K562 (cell line): Measurements from ENCODE around the gene CHCT1. TPM values are rescaled to one million over a fixed set of nuclear protein-coding genes. Genes with fewer than 3 reads are reported as not detected.
A peak's percentile ranks its signal among the peaks of the same experiment; 100 is the strongest.

Experiments used
- ATAC-seq: fragments of 200-7000 bp; cut with Tn5 transposase; 3 replicates; pipeline ENCODE4 v1.9.1; 2020; ENCODE audit warnings: moderate library complexity
- BruUV-seq: library from RNA; stranded (reverse); fragments of 400-500 nt; replicated peaks from 2 replicates; lab custom pipeline; 2021; lab: Mats Ljungman, UMichigan
- CTCF ChIA-PET: fragments of 300-600 bp; formaldehyde crosslinking; extraction: SDS; loops from one replicate; lab custom pipeline; 2021; ENCODE audit warnings: low intra/inter-chr PET ratio; lab: Yijun Ruan, JAX
- POLR2A ChIA-PET: fragments of 300-600, 350-650 bp; sonication (Branson Sonifier 250); formaldehyde crosslinking; extraction: SDS; loops from one replicate; lab custom pipeline; 2021; ENCODE audit warnings: antibody characterized with exemption, inconsistent platforms; lab: Yijun Ruan, JAX
- DNase-seq, 4 experiments: peaks; one replicate each; pipeline versions ENCODE4 v3.0.0 to v3.0.0-alpha.2; 2011 to 2018; ENCODE audit warnings: low spot score in 3 of 4, mixed read lengths in 3 of 4; ENCODE audit errors: extremely low read depth in 1 of 4
- FAIRE-seq: peaks from 2 replicates; lab custom pipeline; 2011; peaks lifted over from hg19 to GRCh38; lab: Jason Lieb, UNC
- H2AFZ ChIP-seq: 2 replicates; pipeline ENCODE4 v1.6.0; 2011; ENCODE audit warnings: low read depth, low read length, control low read depth, inconsistent platforms
- H3K27ac ChIP-seq: fragments of 200-600 bp; 3 replicates; pipeline ENCODE4 v1.8.0; 2011; ENCODE audit warnings: low read depth, mild to moderate bottlenecking, control low read depth, inconsistent platforms, low read length, moderate library complexity, mixed read lengths; ENCODE audit errors: extremely low read depth
- H3K27me3 ChIP-seq, 2 experiments: fragments of 300-600 bp in 1 of 2; 2 replicates in 1 of 2; 3 replicates in 1 of 2; pipeline versions ENCODE4 v1.6.0 to v1.8.0; 2011; ENCODE audit warnings: inconsistent platforms in 2 of 2, low read length in 2 of 2, mild to moderate bottlenecking in 1 of 2, mixed read lengths in 1 of 2, moderate library complexity in 1 of 2; ENCODE audit not compliant: control insufficient read depth in 2 of 2, insufficient read depth in 2 of 2
- H3K36me3 ChIP-seq: fragments of 300-600 bp; 3 replicates; pipeline ENCODE4 v1.8.0; 2011; ENCODE audit warnings: mild to moderate bottlenecking, low read length, inconsistent platforms; ENCODE audit not compliant: control insufficient read depth, insufficient read depth
- H3K4me1 ChIP-seq, 2 experiments: fragments of 200-600 bp in 1 of 2; replicated peaks in 1 of 2; 2 replicates in 1 of 2; 3 replicates in 1 of 2; pipeline versions ENCODE4 v1.5.1 to v1.8.0; 2011; ENCODE audit warnings: inconsistent platforms in 2 of 2, low read length in 2 of 2, mild to moderate bottlenecking in 1 of 2, mixed read lengths in 1 of 2, moderate library complexity in 1 of 2; ENCODE audit not compliant: control insufficient read depth in 2 of 2, insufficient read depth in 2 of 2
- H3K4me2 ChIP-seq: 2 replicates; pipeline ENCODE4 v1.6.1; 2011; ENCODE audit warnings: low read length, control low read depth, inconsistent platforms, mixed read lengths; ENCODE audit not compliant: insufficient read depth
- H3K4me3 ChIP-seq: fragments of 200-600 bp; sonication (generic), shearing (Covaris generic); 2 replicates; pipeline ENCODE4 v1.5.1; 2016; ENCODE audit warnings: control low read depth, inconsistent platforms
- H3K79me2 ChIP-seq: fragments of 200-600 bp; 3 replicates; pipeline ENCODE4 v1.8.0; 2011; ENCODE audit warnings: low read length, inconsistent platforms; ENCODE audit not compliant: control insufficient read depth, insufficient read depth
- H3K9ac ChIP-seq, 2 experiments: 2 replicates each; pipeline versions ENCODE4 v1.6.0 to v1.6.1; 2011; ENCODE audit warnings: low read depth in 2 of 2, low read length in 2 of 2, control low read depth in 1 of 2, inconsistent platforms in 1 of 2, mild to moderate bottlenecking in 1 of 2, mixed read lengths in 1 of 2; ENCODE audit not compliant: insufficient read depth in 1 of 2
- H3K9me1 ChIP-seq: one replicate; pipeline ENCODE4 v1.6.0; 2011; ENCODE audit warnings: inconsistent platforms, mild to moderate bottlenecking, low read length, moderate library complexity; ENCODE audit not compliant: control insufficient read depth, insufficient read depth
- H3K9me3 ChIP-seq: replicated peaks from 2 replicates; pipeline ENCODE4 v1.5.1; 2011; ENCODE audit warnings: low read depth, low read length, inconsistent platforms; ENCODE audit not compliant: control insufficient read depth, insufficient read depth
- H4K20me1 ChIP-seq: replicated peaks from 2 replicates; pipeline ENCODE4 v1.6.1; 2011; ENCODE audit warnings: low read length, inconsistent platforms, mixed read lengths; ENCODE audit not compliant: control insufficient read depth, insufficient read depth
- ARNT ChIP-seq, 2 experiments: fragments of 450-650 bp; IDR thresholded peaks; 2 replicates each; pipeline ENCODE4 v1.6.1; 2016; ENCODE audit warnings: mild to moderate bottlenecking in 1 of 2
- CREB3L1 ChIP-seq: fragments of 450-650 bp; IDR thresholded peaks from 2 replicates; pipeline ENCODE4 v1.6.1; 2014; ENCODE audit warnings: low read depth, mild to moderate bottlenecking, moderate library complexity, borderline replicate concordance
- NR2C2 ChIP-seq, 2 experiments: fragments of 200-800 bp in 1 of 2; sonication (Bioruptor generic) in 1 of 2; sonication (generic) in 1 of 2; formaldehyde crosslinking in 1 of 2; IDR thresholded peaks; 2 replicates each; pipeline versions ENCODE4 v1.6.1 to v1.8.0; 2016 to 2022; ENCODE audit warnings: mild to moderate bottlenecking in 1 of 2, missing compliant biosample characterization in 1 of 2, missing genetic modification characterization in 1 of 2, missing genetic modification reagents in 1 of 2
- RHOXF2B ChIP-seq: fragments of 250-450 bp; sonication (Bioruptor Pico); conservative IDR thresholded peaks from 2 replicates; pipeline ENCODE4 v1.5.1; 2021
- SREBF1 ChIP-seq: fragments of 150-350 bp; IDR thresholded peaks from 2 replicates; pipeline ENCODE4 v1.6.1; 2014; ENCODE audit warnings: antibody characterized with exemption, low read depth, low read length, borderline replicate concordance
- ZNF217 ChIP-seq: sonication (generic); formaldehyde crosslinking; IDR thresholded peaks from 2 replicates; pipeline ENCODE4 v1.8.0; 2022; ENCODE audit warnings: mild to moderate bottlenecking, missing genetic modification reagents
- WGBS: fragments of 100-300 bp; shearing (Covaris generic); methylation state at CpG from one replicate; pipeline ENCODE4 v1.1.6; 2016; ENCODE audit warnings: low coverage, mixed read lengths; ENCODE audit not compliant: insufficient coverage; ENCODE audit errors: missing lambda C conversion rate; 5-methylcytosine and 5-hydroxymethylcytosine counted together
- in situ Hi-C: fragments of 300-500 bp; cut with MboI; formaldehyde crosslinking; loops from 4 replicates; pipeline ENCODE4 v1.15.0; 2018; ENCODE audit warnings: inconsistent platforms, mixed read lengths
- intact Hi-C: fragments of 100-400 bp; cut with micrococcal nuclease; formaldehyde crosslinking; loops from 2 replicates; pipeline ENCODE4 v1.14.2; 2022
- polyA plus RNA-seq, 8 experiments: library from polyadenylated mRNA; depleted of rRNA in 4 of 8; stranded (reverse) in 5 of 8; unstranded in 3 of 8; fragments of >200 nt; fragmentation: Nextera tagmentation in 2 of 8; fragmentation: Illumina TruSeq in 1 of 8; extraction: Ambion mirVana in 2 of 8; extraction: Trizol in 1 of 8; gene quantifications; 2 replicates each; pipeline versions ENCODE4 v1.2.1 to v1.2.3, GENCODE V29; 2011 to 2014; ENCODE audit warnings: inconsistent platforms in 1 of 8, missing spikeins in 1 of 8
- total RNA-seq, 7 experiments: library from RNA; depleted of rRNA in 6 of 7; stranded (reverse); fragments of >200 nt in 6 of 7; fragmentation: Illumina TruSeq in 2 of 7; extraction: Trizol in 2 of 7; gene quantifications; 2 replicates each; pipeline versions ENCODE4 v1.2.1 to v1.2.3, GENCODE V29; 2011 to 2021; ENCODE audit warnings: low replicate concordance in 1 of 7
- TF ChIP-seq, protein P1 (sequence below), 2 experiments: fragments of 450-650 bp; IDR thresholded peaks; 2 replicates each; pipeline ENCODE4 v1.6.1; 2016
- TF ChIP-seq, protein P2 (sequence below), 2 experiments: fragments of 450-650 bp in 1 of 2; sonication (generic) in 1 of 2; formaldehyde crosslinking in 1 of 2; IDR thresholded peaks in 1 of 2; conservative IDR thresholded peaks in 1 of 2; 2 replicates each; pipeline versions ENCODE4 v1.6.1 to v1.8.1; 2016 to 2023; ENCODE audit warnings: mild to moderate bottlenecking in 2 of 2, moderate library complexity in 2 of 2, inconsistent platforms in 1 of 2, missing genetic modification reagents in 1 of 2

Gene CHCT1
- total and polyA plus RNA-seq, 9 of the 15 experiments (the other 6 are each of a cell fraction or from before 2014, with no cell fraction given): not detected

DNA sequence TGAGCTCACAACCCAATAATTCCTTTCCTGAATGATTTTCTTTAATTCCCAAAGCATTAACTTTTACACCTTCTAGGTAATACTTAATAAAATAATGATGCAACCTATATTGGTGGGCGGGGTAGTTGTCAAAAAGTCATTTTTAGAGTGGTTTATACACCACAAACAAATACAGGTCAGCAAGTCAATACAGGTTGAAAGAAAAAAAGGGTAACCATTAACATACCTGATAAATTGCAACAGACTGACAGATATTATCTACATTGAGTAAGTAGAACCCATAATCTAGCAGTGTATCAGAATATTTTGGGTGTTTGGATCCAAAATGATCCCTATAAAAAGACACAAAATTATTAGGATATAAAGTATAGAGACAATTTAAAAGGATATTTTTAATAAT, 39.3 kb downstream of the CHCT1 start:
- Histone ChIP-seq H3K27ac (no peak overlapping the region), H4K20me1 (no peaks in the 10 kb centered on the region)
- POLR2A ChIA-PET: no interaction called here
- TF ChIP-seq RHOXF2B: no peak
- no peak for TF ChIP-seq SREBF1
- TF ChIP-seq NR2C2 (CRISPR knock-in tag; IDR thresholded peaks at IDR 0.05): no peak
- no peak for TF ChIP-seq NR2C2 (tag; IDR thresholded peaks at IDR 0.05)
- no peak for TF ChIP-seq CREB3L1
- TF ChIP-seq ARNT (IDR thresholded peaks at IDR 0.05): no peak
- TF ChIP-seq, protein P1, sequence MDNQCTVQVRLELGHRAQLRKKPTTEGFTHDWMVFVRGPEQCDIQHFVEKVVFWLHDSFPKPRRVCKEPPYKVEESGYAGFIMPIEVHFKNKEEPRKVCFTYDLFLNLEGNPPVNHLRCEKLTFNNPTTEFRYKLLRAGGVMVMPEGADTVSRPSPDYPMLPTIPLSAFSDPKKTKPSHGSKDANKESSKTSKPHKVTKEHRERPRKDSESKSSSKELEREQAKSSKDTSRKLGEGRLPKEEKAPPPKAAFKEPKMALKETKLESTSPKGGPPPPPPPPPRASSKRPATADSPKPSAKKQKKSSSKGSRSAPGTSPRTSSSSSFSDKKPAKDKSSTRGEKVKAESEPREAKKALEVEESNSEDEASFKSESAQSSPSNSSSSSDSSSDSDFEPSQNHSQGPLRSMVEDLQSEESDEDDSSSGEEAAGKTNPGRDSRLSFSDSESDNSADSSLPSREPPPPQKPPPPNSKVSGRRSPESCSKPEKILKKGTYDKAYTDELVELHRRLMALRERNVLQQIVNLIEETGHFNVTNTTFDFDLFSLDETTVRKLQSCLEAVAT (IDR thresholded peaks at IDR 0.05): no peak
- TF ChIP-seq, protein P2, sequence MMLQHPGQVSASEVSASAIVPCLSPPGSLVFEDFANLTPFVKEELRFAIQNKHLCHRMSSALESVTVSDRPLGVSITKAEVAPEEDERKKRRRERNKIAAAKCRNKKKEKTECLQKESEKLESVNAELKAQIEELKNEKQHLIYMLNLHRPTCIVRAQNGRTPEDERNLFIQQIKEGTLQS (IDR thresholded peaks at IDR 0.05): peak; percentile 19; the same call in 1 of the 2 replicates
- TF ChIP-seq, protein P2 (CRISPR knock-in tag; conservative IDR thresholded peaks at IDR 0.05): no peak
- TF ChIP-seq ZNF217 (CRISPR knock-in tag): no peak
- TF ChIP-seq, all 486 proteins: peak for 1
- H3K4me1 ChIP-seq: no peaks in the 10 kb centered on the region
- CTCF ChIA-PET: no interaction called here
- H3K79me2 ChIP-seq: no peaks in the 10 kb centered on the region
- H3K9ac ChIP-seq: no peak overlapping the region
- ATAC-seq (no peak), FAIRE-seq (no peak), DNase-seq (no peak)
- peaks cover 29% of the 10 kb centered on the region; the same call in 2 of the 3 replicates for H3K36me3 ChIP-seq
- no peak overlapping the region for H3K4me2 ChIP-seq
- H3K9me3 ChIP-seq: no peaks in the 10 kb centered on the region
- 80% methylated on average over 1 of the region's 1 CpG for WGBS
- H3K4me3 ChIP-seq: no peak overlapping the region
- intact Hi-C loops: no loop called here
- H3K9me1 ChIP-seq: no peaks in the 10 kb centered on the region
- H3K27me3 ChIP-seq: no peaks in the 10 kb centered on the region
- no TSS peak for BruUV-seq
- no peak overlapping the region for H2AFZ ChIP-seq
- in situ Hi-C loops: no loop called here
